ENCODE results near the gene TTC19.

DNA sequence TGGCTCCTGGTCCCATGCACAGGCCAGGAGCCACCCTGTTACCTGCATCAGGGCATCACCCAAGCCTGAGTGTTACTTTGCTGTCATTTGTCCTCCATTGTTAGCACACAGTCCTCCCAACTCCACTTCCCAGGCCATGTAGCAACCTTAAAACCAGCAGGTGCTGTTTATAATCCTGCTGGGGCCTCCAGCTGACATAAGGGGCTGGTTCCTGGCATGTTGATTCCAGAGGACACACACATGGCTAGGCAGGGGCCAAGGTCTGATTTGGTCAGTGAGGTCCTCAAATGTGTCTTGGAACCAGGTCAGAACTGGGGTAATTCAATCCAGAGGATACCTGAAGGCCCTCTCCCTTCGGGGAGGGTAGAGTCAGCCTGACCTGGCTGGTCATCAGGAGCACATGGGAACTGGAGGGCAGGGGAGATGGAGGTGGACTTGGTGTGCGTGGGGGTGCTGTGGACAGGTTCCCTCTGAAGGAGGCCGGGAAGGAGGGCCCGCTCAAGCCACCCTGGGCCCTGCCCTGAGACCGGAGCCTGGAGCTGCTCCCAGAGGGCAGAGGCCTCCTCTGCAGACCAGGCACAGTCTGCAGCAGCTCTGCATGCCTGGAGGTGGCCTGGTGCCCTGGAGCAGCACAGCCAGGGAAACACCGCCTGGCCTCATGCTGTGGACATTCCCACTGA is 48.1 kb upstream of the TTC19 start:
- TF ChIP-seq, protein P1, sequence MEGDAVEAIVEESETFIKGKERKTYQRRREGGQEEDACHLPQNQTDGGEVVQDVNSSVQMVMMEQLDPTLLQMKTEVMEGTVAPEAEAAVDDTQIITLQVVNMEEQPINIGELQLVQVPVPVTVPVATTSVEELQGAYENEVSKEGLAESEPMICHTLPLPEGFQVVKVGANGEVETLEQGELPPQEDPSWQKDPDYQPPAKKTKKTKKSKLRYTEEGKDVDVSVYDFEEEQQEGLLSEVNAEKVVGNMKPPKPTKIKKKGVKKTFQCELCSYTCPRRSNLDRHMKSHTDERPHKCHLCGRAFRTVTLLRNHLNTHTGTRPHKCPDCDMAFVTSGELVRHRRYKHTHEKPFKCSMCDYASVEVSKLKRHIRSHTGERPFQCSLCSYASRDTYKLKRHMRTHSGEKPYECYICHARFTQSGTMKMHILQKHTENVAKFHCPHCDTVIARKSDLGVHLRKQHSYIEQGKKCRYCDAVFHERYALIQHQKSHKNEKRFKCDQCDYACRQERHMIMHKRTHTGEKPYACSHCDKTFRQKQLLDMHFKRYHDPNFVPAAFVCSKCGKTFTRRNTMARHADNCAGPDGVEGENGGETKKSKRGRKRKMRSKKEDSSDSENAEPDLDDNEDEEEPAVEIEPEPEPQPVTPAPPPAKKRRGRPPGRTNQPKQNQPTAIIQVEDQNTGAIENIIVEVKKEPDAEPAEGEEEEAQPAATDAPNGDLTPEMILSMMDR (optimal IDR thresholded peaks at IDR 0.05 in 1 of 3, IDR thresholded peaks at IDR 0.05 in 1 of 3, conservative IDR thresholded peaks at IDR 0.05 in 1 of 3; ENCODE audit: extremely low read depth in 1 of 3, insufficient read depth in 2 of 3, low read length in 3 of 3): no peak
- no peak for TF ChIP-seq EZH2 (IDR thresholded peaks at IDR 0.05; ENCODE audit: low read length)
